Panc1 (cell line): Measurements from ENCODE around the gene NKG7. TPM values are rescaled to one million over a fixed set of nuclear protein-coding genes. Genes with fewer than 3 reads are reported as not detected.

Experiments used
- ATAC-seq: fragments of 200-7000 bp; cut with Tn5 transposase; 2 replicates; pipeline ENCODE4 v1.9.1; 2020; ENCODE audit warnings: mild to moderate bottlenecking, moderate library complexity
- BruUV-seq: library from RNA; stranded (reverse); fragments of 400-500 nt; replicated peaks from 2 replicates; lab custom pipeline; 2021; lab: Mats Ljungman, UMichigan
- CTCF ChIA-PET: fragments of 300-600 bp; sonication (Branson Sonifier 250); formaldehyde crosslinking; loops from one replicate; lab custom pipeline; 2022; ENCODE audit warnings: antibody characterized with exemption; lab: Charles Lee
- POLR2A ChIA-PET: fragments of 300-600 bp; sonication (Branson Sonifier 250); formaldehyde crosslinking; loops from one replicate; lab custom pipeline; 2022; ENCODE audit warnings: antibody characterized with exemption; lab: Charles Lee
- DNase-seq: peaks from one replicate; pipeline ENCODE4 v3.0.0-alpha.2; 2010; ENCODE audit warnings: low read depth, low spot score
- H3K27ac ChIP-seq: 2 replicates; pipeline ENCODE4 v1.5.1; 2011; ENCODE audit warnings: mild to moderate bottlenecking, low read length, inconsistent platforms
- H3K27me3 ChIP-seq: fragments of 200-500 bp; sonication (Bioruptor generic); 2 replicates; pipeline ENCODE4 v1.6.0; 2014; ENCODE audit warnings: low read length, inconsistent platforms; ENCODE audit not compliant: control insufficient read depth, insufficient read depth
- H3K36me3 ChIP-seq: fragments of 200-500 bp; sonication (Bioruptor generic); 2 replicates; pipeline ENCODE4 v1.5.1; 2014; ENCODE audit warnings: inconsistent platforms, mild to moderate bottlenecking, low read length, moderate library complexity; ENCODE audit not compliant: control insufficient read depth, insufficient read depth
- H3K4me1 ChIP-seq: 2 replicates; pipeline ENCODE4 v1.5.1; 2011; ENCODE audit warnings: inconsistent platforms, mild to moderate bottlenecking, low read length, moderate library complexity; ENCODE audit not compliant: control insufficient read depth, insufficient read depth
- H3K4me3 ChIP-seq, 2 experiments: 2 replicates each; pipeline ENCODE4 v1.5.1; 2011 to 2012; ENCODE audit warnings: low read depth in 2 of 2, low read length in 2 of 2, mild to moderate bottlenecking in 2 of 2, inconsistent platforms in 1 of 2, moderate library complexity in 1 of 2
- H3K9me3 ChIP-seq: fragments of 200-500 bp; sonication (Bioruptor generic); 2 replicates; pipeline ENCODE4 v1.5.1; 2014; ENCODE audit warnings: low read depth, mild to moderate bottlenecking, inconsistent platforms, low read length, moderate library complexity; ENCODE audit not compliant: control insufficient read depth, insufficient read depth
- CTCF ChIP-seq: fragments of 450-650 bp; IDR thresholded peaks from 2 replicates; pipeline ENCODE4 v1.5.1; 2017; ENCODE audit warnings: mild to moderate bottlenecking
- POLR2AphosphoS5 ChIP-seq: IDR thresholded peaks from 2 replicates; pipeline ENCODE4 v1.6.1; 2012; ENCODE audit warnings: mild to moderate bottlenecking, low read depth, low read length, moderate library complexity
- REST ChIP-seq, 2 experiments: IDR thresholded peaks; 2 replicates each; pipeline ENCODE4 v1.6.1; 2011 to 2012; ENCODE audit warnings: low read depth in 2 of 2, control low read depth in 1 of 2, low read length in 1 of 2, mild to moderate bottlenecking in 1 of 2, moderate library complexity in 1 of 2; ENCODE audit not compliant: insufficient read depth in 1 of 2
- SIN3A ChIP-seq: IDR thresholded peaks from 2 replicates; pipeline ENCODE4 v1.6.1; 2012; ENCODE audit warnings: low read depth, mild to moderate bottlenecking, low read length, moderate library complexity, borderline replicate concordance; ENCODE audit not compliant: insufficient read depth
- TCF7L2 ChIP-seq: IDR thresholded peaks from 2 replicates; pipeline ENCODE4 v1.6.1; 2011; ENCODE audit warnings: mild to moderate bottlenecking, low read depth, low read length, inconsistent platforms
- in situ Hi-C: cut with HindIII; loops from 2 replicates; pipeline ENCODE4 v1.10.0; 2016; ENCODE audit warnings: low sequenced_read_pairs, low pct_unique_long_range_greater_than_20kb
- intact Hi-C: fragments of 100-400 bp; cut with micrococcal nuclease; formaldehyde crosslinking; loops from one replicate; pipeline ENCODE4 v1.10.0; 2022; ENCODE audit not compliant: unreplicated experiment
- total RNA-seq: library from RNA; stranded (reverse); gene quantifications from one replicate; pipeline ENCODE4 v1.2.1, GENCODE V29; 2021; ENCODE audit not compliant: unreplicated experiment

NKG7 gene
- total RNA-seq, 1 experiment from 2014 or later = 0.23 TPM

GRCh38 chr19:51367255-51367564 lies 5.2 kb downstream of the NKG7 start:
- CTCF ChIA-PET = no interaction called here
- Histone ChIP-seq H3K27me3 (no peaks in the 10 kb centered on the region), H3K4me1 (peaks cover 13% of the 10 kb centered on the region), H3K36me3 (peaks cover 8% of the 10 kb centered on the region; the same call in 1 of the 2 replicates), H3K27ac (peak overlapping the region; percentile 89), H3K9me3 (no peaks in the 10 kb centered on the region), H3K4me3 (peak overlapping the region; percentile 77 to 81)
- BruUV-seq = no TSS peak
- intact Hi-C loops = no loop called here
- POLR2A ChIA-PET = no interaction called here
- no peak for TF ChIP-seq REST (IDR thresholded peaks at IDR 0.05; ENCODE audit: insufficient read depth in 1 of 2, low read depth in 2 of 2, low read length in 1 of 2)
- no peak for TF ChIP-seq SIN3A
- TF ChIP-seq CTCF = no peak
- in situ Hi-C loops = no loop called here
- DNase-seq (no peak), ATAC-seq (no peak; the same call in 1 of the 2 replicates)

- Histone ChIP-seq H3K9me3 (no peaks in the 10 kb centered on the region), H3K27me3 (no peaks in the 10 kb centered on the region), H3K36me3 (peaks cover 8% of the 10 kb centered on the region; the same call in 1 of the 2 replicates), H3K4me1 (peaks cover 13% of the 10 kb centered on the region), H3K4me3 (peak overlapping the region; percentile 77 to 83), H3K27ac (peak overlapping the region; percentile 89)
- in situ Hi-C loops (no loop called here), intact Hi-C loops (no loop called here)
- ChIA-PET CTCF (no interaction called here), POLR2A (no interaction called here)
- ATAC-seq = peak; percentile 85
- no TSS peak for BruUV-seq
- DNase-seq = peak; percentile 77
- peak; percentile 63 for TF ChIP-seq POLR2AphosphoS5
- TF ChIP-seq REST (IDR thresholded peaks at IDR 0.05; ENCODE audit: insufficient read depth in 1 of 2, low read depth in 2 of 2, low read length in 1 of 2) = no peak
- no peak for TF ChIP-seq TCF7L2
- no peak for TF ChIP-seq CTCF
- TF ChIP-seq SIN3A = 0 out of 2 replicates have a peak, but pooled peaks have one; percentile 58
Observed at GRCh38 chr19:51366389-51367254, 5.8 kb downstream of the NKG7 start.
